SK-N-SH (cell line): ENCODE results near the gene PDGFRA.

ENCODE experiments used
- EP300 ChIP-seq, 2 experiments: IDR thresholded peaks; 2 replicates each; pipeline versions ENCODE4 v1.4.0 to v1.6.1; 2012; ENCODE audit warnings: borderline replicate concordance in 1 of 2, low read depth in 1 of 2, low read length in 1 of 2
- FOSL2 ChIP-seq: IDR thresholded peaks from 2 replicates; pipeline ENCODE4 v1.4.0; 2012; ENCODE audit warnings: low read depth, mild to moderate bottlenecking, moderate library complexity, borderline replicate concordance
- NRF1 ChIP-seq: IDR thresholded peaks from 2 replicates; pipeline ENCODE4 v1.6.1; 2012; ENCODE audit warnings: low read depth, mild to moderate bottlenecking, low read length
- POLR2AphosphoS5 ChIP-seq: IDR thresholded peaks from 2 replicates; pipeline ENCODE4 v1.6.1; 2012; ENCODE audit warnings: low read depth, low read length
- RAD21 ChIP-seq: IDR thresholded peaks from 2 replicates; pipeline ENCODE4 v1.6.1; 2012; ENCODE audit warnings: mild to moderate bottlenecking, low read length
- RCOR1 ChIP-seq: fragments of 150-350 bp; IDR thresholded peaks from 2 replicates; pipeline ENCODE4 v1.6.1; 2017; ENCODE audit warnings: antibody characterized with exemption, low read length
- SMC3 ChIP-seq: IDR thresholded peaks from 2 replicates; pipeline ENCODE4 v1.6.1; 2012; ENCODE audit warnings: low read depth, low read length, improper control_type of control experiment
- TAF1 ChIP-seq: IDR thresholded peaks from 2 replicates; pipeline ENCODE4 v1.6.1; 2012; ENCODE audit warnings: low read depth, mild to moderate bottlenecking, low read length, moderate library complexity, borderline replicate concordance
- TCF12 ChIP-seq: IDR thresholded peaks from 2 replicates; pipeline ENCODE4 v1.4.0; 2012
- TF ChIP-seq, protein P1 (sequence below): fragments of 200-600 bp; sonication (generic); IDR thresholded peaks from 2 replicates; pipeline ENCODE4 v1.6.1; 2017; ENCODE audit warnings: antibody characterized with exemption, mild to moderate bottlenecking, moderate library complexity
- TF ChIP-seq, protein P2 (sequence below): fragments of 150-350 bp; IDR thresholded peaks from 2 replicates; pipeline ENCODE4 v1.6.1; 2016; ENCODE audit warnings: mild to moderate bottlenecking, low read depth, low read length
- TF ChIP-seq, protein P3 (sequence below): IDR thresholded peaks from 2 replicates; pipeline ENCODE4 v1.4.0; 2012; ENCODE audit warnings: low read depth

DNA sequence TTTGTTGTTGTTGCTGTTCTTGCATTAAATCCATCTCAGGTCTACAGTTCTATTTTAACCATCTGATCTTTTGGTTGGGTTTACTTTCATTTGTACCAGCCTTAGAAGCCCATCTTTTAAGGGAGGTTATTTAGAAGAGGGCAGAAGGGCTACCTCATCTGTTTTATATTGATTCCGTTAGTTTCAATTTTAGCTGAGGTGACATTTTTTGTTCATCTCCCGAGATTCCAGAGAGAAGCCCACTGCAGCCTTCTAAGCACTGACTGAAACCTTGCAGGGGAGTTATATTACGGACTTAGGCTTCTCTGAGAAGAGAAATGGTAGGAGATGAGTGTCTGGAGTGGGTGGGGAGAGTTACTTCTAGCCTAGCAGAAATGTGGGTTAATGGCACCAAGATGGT lies 101.8 kb downstream of the PDGFRA start:
- TF ChIP-seq POLR2AphosphoS5 (no peak), TCF12 (no peak), EP300 (IDR thresholded peaks at IDR 0.05; ENCODE audit: borderline replicate concordance in 1 of 2, low read depth in 1 of 2, low read length in 1 of 2) (no peak), SMC3 (no peak), RAD21 (no peak), FOSL2 (no peak), RCOR1 (no peak), NRF1 (no peak), TAF1 (no peak)
- TF ChIP-seq, protein P1, sequence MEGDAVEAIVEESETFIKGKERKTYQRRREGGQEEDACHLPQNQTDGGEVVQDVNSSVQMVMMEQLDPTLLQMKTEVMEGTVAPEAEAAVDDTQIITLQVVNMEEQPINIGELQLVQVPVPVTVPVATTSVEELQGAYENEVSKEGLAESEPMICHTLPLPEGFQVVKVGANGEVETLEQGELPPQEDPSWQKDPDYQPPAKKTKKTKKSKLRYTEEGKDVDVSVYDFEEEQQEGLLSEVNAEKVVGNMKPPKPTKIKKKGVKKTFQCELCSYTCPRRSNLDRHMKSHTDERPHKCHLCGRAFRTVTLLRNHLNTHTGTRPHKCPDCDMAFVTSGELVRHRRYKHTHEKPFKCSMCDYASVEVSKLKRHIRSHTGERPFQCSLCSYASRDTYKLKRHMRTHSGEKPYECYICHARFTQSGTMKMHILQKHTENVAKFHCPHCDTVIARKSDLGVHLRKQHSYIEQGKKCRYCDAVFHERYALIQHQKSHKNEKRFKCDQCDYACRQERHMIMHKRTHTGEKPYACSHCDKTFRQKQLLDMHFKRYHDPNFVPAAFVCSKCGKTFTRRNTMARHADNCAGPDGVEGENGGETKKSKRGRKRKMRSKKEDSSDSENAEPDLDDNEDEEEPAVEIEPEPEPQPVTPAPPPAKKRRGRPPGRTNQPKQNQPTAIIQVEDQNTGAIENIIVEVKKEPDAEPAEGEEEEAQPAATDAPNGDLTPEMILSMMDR, result no peak
- TF ChIP-seq, protein P2, sequence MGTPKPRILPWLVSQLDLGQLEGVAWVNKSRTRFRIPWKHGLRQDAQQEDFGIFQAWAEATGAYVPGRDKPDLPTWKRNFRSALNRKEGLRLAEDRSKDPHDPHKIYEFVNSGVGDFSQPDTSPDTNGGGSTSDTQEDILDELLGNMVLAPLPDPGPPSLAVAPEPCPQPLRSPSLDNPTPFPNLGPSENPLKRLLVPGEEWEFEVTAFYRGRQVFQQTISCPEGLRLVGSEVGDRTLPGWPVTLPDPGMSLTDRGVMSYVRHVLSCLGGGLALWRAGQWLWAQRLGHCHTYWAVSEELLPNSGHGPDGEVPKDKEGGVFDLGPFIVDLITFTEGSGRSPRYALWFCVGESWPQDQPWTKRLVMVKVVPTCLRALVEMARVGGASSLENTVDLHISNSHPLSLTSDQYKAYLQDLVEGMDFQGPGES, result no peak
- TF ChIP-seq, protein P3, sequence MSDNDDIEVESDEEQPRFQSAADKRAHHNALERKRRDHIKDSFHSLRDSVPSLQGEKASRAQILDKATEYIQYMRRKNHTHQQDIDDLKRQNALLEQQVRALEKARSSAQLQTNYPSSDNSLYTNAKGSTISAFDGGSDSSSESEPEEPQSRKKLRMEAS, result no peak
